HG02642 (cell line): ENCODE data around the gene KCNIP3.

Source experiments
- ATAC-seq: cut with Tn5 transposase; IDR thresholded peaks from one replicate; pipeline ENCODE4 v1.9.1; 2021; ENCODE audit warnings: mild to moderate bottlenecking; ENCODE audit not compliant: unreplicated experiment, poor library complexity

The KCNIP3 gene

DNA sequence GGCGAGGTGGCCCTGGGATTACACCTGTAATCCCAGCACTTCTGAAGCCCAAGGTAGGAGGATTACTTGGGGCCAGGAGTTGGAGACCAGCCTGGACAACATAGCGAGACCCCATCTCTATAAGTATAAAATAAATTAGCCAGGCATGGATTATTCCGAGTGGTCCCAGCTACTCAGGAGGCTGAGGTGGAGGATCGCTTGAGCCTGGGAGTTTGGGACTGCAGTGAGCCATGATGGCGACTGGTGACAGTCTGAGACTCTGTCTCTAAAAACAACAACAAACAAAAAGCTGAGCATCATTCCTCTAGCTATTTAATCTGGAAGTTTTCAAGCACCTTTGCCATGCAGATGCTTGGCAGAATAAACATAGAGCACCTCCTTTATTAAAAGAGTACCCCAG is 83.6 kb downstream of the KCNIP3 start:
- ATAC-seq: no peak

GRCh38 chr2:95381212-95382191 is 84.4 kb downstream of the KCNIP3 start:
- ATAC-seq: no peak

DNA sequence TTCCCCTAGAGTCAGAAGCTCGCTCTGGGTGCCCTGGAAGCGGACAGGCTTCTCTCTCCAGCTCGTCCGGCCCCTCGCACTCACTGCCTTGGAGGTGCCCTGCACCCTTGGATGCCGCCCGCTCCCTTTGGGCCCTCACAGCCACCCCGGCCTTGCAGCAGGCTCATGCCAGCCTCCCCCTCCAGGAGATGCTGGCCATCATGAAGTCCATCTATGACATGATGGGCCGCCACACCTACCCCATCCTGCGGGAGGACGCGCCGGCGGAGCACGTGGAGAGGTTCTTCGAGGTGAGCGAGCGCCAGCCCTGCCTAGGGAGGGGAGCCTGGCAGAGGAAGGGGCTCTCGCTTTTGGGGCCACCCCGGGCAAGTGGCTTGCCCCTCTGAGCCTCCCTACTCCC is 85.0 kb downstream of the KCNIP3 start:
- no peak for ATAC-seq

DNA sequence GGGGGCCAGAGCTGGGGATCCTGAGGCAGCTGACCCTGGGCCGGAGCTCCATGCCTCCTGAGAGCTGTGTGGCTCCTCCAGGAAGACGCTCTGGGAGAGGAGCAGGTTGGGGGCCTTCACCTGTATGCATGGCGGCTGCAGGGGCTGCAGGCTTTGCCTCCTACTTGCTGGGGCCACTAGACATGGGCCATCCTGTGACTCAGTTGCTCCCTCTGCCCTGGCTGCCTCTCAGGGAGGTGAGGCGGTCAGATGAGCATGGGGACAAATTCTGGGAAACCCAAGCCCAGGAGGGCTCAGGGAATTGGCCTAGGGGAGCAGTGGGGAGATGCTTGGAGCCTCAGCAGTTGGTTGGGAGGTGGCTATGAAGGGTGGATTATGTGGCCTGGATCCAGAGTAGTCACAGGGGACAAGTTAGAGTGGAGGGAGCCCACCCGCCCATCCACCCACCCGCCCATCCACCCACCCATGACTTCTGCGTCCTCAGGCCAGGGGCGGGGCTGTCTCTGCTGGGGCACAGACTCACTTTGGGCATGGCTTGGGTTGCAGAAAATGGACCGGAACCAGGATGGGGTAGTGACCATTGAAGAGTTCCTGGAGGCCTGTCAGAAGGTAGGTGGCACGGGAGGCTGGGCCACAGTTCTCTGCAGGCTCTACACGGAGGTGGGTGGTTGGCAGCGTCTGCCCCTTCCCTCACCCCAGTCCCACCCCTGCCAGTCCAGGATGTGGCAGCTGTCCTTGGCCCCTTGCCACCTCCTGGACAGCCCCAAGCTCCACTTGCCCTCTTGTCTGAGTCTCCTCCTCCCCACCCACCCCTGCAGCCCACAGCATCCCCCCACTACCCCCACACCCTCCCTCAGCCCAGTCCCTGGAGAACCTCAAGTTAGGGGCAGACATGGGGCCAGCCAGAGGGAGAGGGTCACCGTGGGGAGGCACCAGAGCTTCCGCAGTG is 85.8 kb downstream of the KCNIP3 start:
- ATAC-seq: no peak

DNA sequence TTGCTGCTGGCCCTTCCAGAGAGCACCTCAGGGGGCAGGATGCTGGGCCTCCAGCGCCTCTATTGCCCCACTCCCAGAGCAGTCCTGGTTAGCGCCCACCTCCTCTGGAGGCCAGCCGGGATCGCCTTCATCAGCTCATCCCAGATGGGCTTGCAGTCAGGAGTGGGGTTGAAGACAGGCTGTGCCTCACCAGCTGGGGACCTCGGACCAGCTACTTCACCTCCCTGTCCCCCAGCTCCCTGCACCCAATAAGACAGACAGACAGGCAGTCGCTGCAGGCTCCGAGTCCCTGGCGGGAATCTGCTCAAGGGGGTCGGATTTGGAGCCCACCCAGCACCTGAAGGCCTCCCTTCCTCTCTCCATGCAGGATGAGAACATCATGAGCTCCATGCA is 86.5 kb downstream of the KCNIP3 start:
- no peak for ATAC-seq

DNA sequence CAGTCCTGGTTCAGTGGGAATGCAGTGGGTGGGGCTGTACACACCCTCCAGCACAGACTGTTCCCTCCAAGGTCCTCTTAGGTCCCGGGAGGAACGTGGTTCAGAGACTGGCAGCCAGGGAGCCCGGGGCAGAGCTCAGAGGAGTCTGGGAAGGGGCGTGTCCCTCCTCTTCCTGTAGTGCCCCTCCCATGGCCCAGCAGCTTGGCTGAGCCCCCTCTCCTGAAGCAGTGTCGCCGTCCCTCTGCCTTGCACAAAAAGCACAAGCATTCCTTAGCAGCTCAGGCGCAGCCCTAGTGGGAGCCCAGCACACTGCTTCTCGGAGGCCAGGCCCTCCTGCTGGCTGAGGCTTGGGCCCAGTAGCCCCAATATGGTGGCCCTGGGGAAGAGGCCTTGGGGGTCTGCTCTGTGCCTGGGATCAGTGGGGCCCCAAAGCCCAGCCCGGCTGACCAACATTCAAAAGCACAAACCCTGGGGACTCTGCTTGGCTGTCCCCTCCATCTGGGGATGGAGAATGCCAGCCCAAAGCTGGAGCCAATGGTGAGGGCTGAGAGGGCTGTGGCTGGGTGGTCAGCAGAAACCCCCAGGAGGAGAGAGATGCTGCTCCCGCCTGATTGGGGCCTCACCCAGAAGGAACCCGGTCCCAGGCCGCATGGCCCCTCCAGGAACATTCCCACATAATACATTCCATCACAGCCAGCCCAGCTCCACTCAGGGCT is 87.9 kb downstream of the KCNIP3 start:
- no peak for ATAC-seq

DNA sequence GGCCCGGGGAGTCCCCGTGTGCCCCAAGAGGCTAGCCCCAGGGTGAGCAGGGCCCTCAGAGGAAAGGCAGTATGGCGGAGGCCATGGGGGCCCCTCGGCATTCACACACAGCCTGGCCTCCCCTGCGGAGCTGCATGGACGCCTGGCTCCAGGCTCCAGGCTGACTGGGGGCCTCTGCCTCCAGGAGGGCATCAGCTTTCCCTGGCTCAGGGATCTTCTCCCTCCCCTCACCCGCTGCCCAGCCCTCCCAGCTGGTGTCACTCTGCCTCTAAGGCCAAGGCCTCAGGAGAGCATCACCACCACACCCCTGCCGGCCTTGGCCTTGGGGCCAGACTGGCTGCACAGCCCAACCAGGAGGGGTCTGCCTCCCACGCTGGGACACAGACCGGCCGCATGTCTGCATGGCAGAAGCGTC is 88.4 kb downstream of the KCNIP3 start:
- no peak for ATAC-seq

GRCh38 chr2:95386031-95386430 is 88.9 kb downstream of the KCNIP3 start:
- no peak for ATAC-seq

- no peak for ATAC-seq
Measured at GRCh38 chr2:95387358-95387757, 90.2 kb downstream of the KCNIP3 start.

DNA sequence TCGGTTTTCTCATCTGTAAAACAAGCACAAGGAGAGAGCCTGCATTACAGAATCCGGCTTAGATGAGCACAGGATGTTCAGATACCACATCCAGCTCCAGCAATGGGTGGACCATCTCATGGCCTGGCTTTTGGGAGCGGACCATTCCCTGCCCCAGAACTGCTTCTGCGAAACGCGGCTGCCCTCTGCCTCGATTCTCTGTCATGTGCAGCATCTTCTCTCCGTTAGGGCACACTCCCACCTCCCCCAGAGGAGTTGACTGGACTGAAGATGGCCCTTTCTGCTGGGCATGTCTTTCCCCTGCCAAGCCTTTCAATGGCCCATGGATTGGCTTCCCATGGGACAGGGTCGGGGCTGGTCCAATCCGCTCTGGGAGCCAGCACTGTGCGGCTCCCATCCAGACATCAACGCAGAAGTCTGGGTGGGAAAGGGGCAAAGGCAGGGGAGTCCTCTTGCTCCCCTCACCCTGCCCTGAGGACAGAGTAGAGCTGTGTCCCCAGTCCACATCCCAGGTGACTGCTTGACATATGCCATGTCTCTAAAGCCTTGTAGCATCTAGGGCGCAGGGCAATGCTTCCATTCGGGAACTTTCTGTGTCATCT is 91.0 kb downstream of the KCNIP3 start:
- ATAC-seq: no peak

- ATAC-seq: no peak
Measured at GRCh38 chr2:95388856-95389244, 91.7 kb downstream of the KCNIP3 start.

- ATAC-seq: peak; percentile 65
Measured at GRCh38 chr2:95389245-95390119, 92.3 kb downstream of the KCNIP3 start.

GRCh38 chr2:95390272-95390880 is 93.2 kb downstream of the KCNIP3 start:
- ATAC-seq: no peak

GRCh38 chr2:95390881-95391321 is 93.8 kb downstream of the KCNIP3 start:
- no peak for ATAC-seq

- ATAC-seq: no peak
Measured at GRCh38 chr2:95391641-95392310, 94.6 kb downstream of the KCNIP3 start.

- no peak for ATAC-seq
Measured at GRCh38 chr2:95392320-95392719, 95.2 kb downstream of the KCNIP3 start.

DNA sequence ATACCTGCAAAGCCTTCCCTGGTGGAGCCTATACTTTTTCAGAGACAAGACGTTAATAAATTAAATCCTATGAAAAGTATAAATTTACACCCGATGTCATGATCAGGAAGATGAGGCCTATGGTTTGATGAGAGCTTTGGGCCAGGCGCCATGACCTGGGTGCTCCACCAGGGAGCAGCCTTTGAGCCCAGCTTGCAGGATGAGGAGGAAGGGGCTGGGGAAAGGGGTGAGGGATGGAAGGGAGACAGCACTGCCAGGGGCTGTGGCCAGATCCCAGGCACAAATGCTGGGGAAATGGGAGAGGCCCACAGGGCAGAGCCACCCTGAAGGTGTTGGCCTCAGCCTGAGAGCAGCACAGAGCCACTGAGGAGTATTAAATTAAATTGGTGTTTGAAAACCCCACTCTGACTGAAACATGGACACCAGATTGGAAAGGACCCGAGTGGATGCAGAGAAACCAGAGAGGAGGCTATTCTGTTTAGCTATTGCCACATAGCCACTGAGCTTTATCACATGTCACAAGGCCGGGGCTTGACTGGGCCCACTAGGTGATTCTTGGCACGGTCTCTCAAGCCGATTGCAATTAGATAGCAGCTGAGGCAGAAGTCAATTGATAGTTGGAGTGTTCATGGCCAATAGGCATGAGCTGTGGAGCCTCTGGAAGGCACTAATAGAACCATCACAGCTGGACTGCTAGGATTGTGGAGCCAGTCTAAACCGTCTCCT is 95.7 kb downstream of the KCNIP3 start:
- no peak for ATAC-seq
